ENCODE measurements around the gene CDK5RAP1.
A peak's percentile ranks its signal among the peaks of the same experiment; 100 is the strongest.

CDK5RAP1 gene

GRCh38 chr20:33407796-33408195 lies 6.5 kb upstream of the CDK5RAP1 start:
- TF ChIP-seq, protein P1, sequence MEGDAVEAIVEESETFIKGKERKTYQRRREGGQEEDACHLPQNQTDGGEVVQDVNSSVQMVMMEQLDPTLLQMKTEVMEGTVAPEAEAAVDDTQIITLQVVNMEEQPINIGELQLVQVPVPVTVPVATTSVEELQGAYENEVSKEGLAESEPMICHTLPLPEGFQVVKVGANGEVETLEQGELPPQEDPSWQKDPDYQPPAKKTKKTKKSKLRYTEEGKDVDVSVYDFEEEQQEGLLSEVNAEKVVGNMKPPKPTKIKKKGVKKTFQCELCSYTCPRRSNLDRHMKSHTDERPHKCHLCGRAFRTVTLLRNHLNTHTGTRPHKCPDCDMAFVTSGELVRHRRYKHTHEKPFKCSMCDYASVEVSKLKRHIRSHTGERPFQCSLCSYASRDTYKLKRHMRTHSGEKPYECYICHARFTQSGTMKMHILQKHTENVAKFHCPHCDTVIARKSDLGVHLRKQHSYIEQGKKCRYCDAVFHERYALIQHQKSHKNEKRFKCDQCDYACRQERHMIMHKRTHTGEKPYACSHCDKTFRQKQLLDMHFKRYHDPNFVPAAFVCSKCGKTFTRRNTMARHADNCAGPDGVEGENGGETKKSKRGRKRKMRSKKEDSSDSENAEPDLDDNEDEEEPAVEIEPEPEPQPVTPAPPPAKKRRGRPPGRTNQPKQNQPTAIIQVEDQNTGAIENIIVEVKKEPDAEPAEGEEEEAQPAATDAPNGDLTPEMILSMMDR (IDR thresholded peaks at IDR 0.05; ENCODE audit: insufficient read depth, missing control alignments), result no peak
- FAIRE-seq (no peak), DNase-seq (ENCODE audit: insufficient read length, low spot score) (no peak)

DNA sequence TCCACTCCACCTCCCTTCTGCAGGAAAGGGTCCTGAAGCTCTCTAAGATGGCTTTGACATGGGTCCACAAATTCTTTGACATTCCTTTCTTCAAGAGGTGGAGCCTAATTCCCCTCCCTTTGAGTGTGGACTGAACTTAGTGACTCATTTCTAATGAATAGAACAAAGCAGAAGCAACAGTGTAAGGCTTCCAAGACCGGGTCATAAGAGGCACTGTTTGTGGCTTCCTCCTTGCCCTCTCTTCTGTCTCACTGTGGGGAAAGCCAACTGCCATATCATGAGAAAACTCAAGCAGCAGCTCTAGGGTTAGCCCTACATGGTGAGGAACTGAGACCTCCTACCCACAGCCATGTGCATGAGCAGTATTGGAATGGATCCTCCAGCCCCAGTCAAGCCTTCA lies 5.9 kb upstream of the CDK5RAP1 start:
- DNase-seq (ENCODE audit: insufficient read length, low spot score), result no peak
- TF ChIP-seq, protein P1 (IDR thresholded peaks at IDR 0.05; ENCODE audit: insufficient read depth, missing control alignments), result no peak
- no peak for FAIRE-seq

- TF ChIP-seq, protein P1 (IDR thresholded peaks at IDR 0.05; ENCODE audit: insufficient read depth, missing control alignments), result no peak
- FAIRE-seq (no peak), DNase-seq (ENCODE audit: insufficient read length, low spot score) (no peak)
Observed at GRCh38 chr20:33404281-33404680, 3.0 kb upstream of the CDK5RAP1 start.

- DNase-seq (ENCODE audit: insufficient read length, low spot score) (no peak), FAIRE-seq (no peak)
- TF ChIP-seq, protein P1 (IDR thresholded peaks at IDR 0.05; ENCODE audit: insufficient read depth, missing control alignments), result no peak
Observed at GRCh38 chr20:33401921-33402369, 626 bp upstream of the CDK5RAP1 start.

DNA sequence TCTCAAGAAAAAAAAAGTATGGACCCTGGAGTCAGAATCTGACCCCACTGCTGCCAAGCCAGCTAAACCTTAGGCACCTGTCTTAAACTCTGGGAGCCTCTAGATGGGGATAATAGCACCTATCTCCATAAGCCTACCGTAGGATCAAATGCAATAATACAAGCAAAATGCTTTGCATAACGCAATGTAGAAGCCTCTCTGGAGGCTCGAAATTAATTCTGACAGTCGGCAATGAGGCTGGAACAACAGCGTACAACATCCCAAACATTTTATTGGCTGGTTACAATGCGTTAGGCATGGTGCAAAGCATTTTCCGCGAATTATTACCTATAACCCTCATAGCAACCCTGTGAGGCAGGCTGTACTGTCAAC lies 521 bp downstream of the CDK5RAP1 start:
- FAIRE-seq (no peak), DNase-seq (ENCODE audit: insufficient read length, low spot score) (no peak)
- TF ChIP-seq, protein P1 (IDR thresholded peaks at IDR 0.05; ENCODE audit: insufficient read depth, missing control alignments), result no peak

DNA sequence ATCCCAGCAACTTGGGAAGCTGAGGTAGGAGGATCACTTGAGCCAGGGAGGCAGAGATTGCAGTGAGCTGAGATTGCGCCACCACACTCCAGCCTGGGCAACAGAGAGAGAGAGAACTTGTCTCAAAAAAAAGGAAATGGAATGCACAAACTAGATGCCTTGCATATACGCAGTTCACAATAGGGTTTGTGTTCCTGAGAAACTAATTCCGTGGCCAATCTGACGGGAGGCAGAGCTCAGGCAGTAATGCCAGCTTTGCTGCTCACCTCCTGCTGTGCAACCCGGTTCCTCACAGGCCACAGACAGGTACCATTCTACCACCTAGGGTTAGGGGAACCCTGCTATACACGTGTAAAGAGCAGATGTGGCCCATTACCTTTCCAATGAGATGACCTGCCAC lies 1.4 kb downstream of the CDK5RAP1 start:
- FAIRE-seq (no peak), DNase-seq (ENCODE audit: insufficient read length, low spot score) (no peak)
- TF ChIP-seq, protein P1 (IDR thresholded peaks at IDR 0.05; ENCODE audit: insufficient read depth, missing control alignments), result no peak

DNA sequence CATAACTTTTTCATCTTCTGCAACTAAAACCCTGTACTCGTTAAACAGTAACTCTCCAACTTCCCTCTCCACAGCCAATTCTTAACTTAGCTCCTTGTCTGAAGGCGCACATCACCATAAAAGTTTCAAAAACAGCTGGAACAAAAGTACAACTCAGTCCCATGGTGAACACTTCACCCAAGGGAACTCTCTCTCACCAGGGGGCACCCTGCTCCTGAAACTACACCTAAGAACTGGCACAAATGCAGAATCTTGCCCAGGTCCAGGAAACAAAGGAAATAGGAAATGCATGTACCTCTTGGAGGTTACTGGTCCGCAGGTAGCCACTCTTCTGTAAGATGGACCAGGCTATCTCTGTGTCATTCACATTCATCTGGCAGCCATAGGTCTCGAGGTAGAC lies 6.6 kb downstream of the CDK5RAP1 start:
- TF ChIP-seq, protein P1 (IDR thresholded peaks at IDR 0.05; ENCODE audit: insufficient read depth, missing control alignments), result peak; percentile 8
- DNase-seq (ENCODE audit: insufficient read length, low spot score), result no peak
- FAIRE-seq, result no peak

Measured in D721Med (cell line).